ENCODE results near the gene CD68. TPM values are rescaled to one million over a fixed set of nuclear protein-coding genes. Genes with fewer than 3 reads are reported as not detected.

The CD68 gene
- total RNA-seq, 2 donors from 2014 or later: 16.2 to 54.2 TPM

GRCh38 chr17:7561028-7561575 is 18.3 kb upstream of the CD68 start:
- peak; percentile 55 to 83 for TF ChIP-seq CTCF (IDR thresholded peaks at IDR 0.05)
- peaks cover 31% of the 10 kb centered on the region for H3K36me3 ChIP-seq
- no peaks in the 10 kb centered on the region for H3K27me3 ChIP-seq
- DNase-seq (ENCODE audit: low spot score): peak; percentile 94
- peak overlapping the region; percentile 86 to 95 for H3K27ac ChIP-seq
- H3K4me1 ChIP-seq: peaks cover 0 to 67% of the 10 kb centered on the region in 2 donors
- H3K4me3 ChIP-seq: peak overlapping the region; percentile 76 to 82
- H3K9me3 ChIP-seq: no peaks in the 10 kb centered on the region

DNA sequence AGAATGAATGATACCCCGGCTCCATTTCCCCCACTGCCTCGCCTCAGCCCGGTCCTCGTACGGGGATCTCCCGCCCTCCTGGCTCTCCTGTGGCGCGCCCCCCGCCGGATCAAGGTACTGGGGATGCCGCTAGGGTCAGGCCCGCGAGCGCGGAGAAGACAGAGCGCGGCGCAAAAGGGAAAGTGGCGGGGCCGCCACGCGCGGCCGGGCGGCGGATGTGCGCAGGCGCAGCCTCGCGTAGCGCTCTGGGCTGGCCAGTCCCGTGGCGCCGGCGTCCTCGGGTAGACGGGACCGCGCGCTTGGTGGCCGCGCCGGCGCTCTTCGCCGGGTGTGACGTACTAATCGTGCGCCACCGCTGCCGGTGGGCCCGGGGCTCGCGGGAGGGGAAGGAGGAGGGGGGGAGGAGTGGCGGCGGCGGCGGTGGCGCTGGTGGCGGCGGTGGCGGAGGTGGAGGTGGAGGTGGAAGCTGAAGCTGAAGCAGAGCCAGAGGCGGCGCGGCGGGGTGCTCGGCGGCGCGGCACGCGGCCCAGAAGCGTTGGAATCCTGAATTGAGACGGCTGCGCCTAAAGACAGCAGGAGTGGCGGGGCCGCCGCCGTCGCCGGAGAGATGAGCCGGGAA is 17.7 kb upstream of the CD68 start, which contains the start of gene SENP3:
Gene SENP3, plus strand, starts transcription at position 331 of the 619 bp plus-strand sequence. CDS start 1,158 bp downstream, outside the sequence.
- H3K36me3 ChIP-seq: peaks cover 34% of the 10 kb centered on the region
- H3K27me3 ChIP-seq: no peaks in the 10 kb centered on the region
- H3K27ac ChIP-seq: peak within 1 kb of the TSS; percentile 86 to 95
- TF ChIP-seq CTCF (IDR thresholded peaks at IDR 0.05): no peak
- no peaks in the 10 kb centered on the region for H3K9me3 ChIP-seq
- H3K4me1 ChIP-seq: peaks cover 0 to 67% of the 10 kb centered on the region in 2 donors
- DNase-seq (ENCODE audit: low spot score): peak; percentile 86
- peak within 1 kb of the TSS; percentile 76 to 82 for H3K4me3 ChIP-seq

DNA sequence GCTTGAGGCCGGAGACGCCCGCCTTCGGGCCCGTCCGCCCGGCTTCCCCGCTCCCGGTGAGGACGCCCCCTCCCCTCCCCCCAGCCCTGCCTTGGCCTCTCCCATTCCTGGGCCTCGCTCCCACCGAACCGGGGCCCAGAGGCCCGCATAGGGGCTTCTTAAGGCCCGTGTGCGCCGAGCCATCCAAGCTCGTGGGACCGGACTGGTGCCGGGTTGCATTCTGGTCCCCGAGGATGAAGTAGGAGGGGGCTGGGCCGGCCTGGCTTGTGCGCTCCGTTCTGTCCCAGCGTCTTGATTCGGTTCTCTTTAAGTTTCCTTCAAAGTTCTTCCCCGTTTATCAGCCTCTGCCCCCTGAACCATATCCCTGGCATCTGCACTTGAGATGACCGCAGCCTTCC is 17.2 kb upstream of the CD68 start:
- peaks cover 0 to 64% of the 10 kb centered on the region in 2 donors for H3K4me1 ChIP-seq
- no peak for DNase-seq (ENCODE audit: low spot score)

GRCh38 chr17:7563115-7563869 is 16.1 kb upstream of the CD68 start:
- H3K9me3 ChIP-seq: no peaks in the 10 kb centered on the region
- peaks cover 45% of the 10 kb centered on the region for H3K36me3 ChIP-seq
- no peak overlapping the region for H3K4me3 ChIP-seq
- peaks cover 0 to 53% of the 10 kb centered on the region in 2 donors for H3K4me1 ChIP-seq
- DNase-seq (ENCODE audit: low spot score): no peak
- no peak for TF ChIP-seq CTCF (IDR thresholded peaks at IDR 0.05)
- H3K27ac ChIP-seq: no peak overlapping the region
- no peaks in the 10 kb centered on the region for H3K27me3 ChIP-seq

More for the DNA sequence above, 17.2 kb upstream of the CD68 start:
- no peak for TF ChIP-seq CTCF (IDR thresholded peaks at IDR 0.05)
- Histone ChIP-seq H3K4me3 (peak overlapping the region; percentile 76 to 82), H3K27me3 (no peaks in the 10 kb centered on the region), H3K9me3 (no peaks in the 10 kb centered on the region), H3K27ac (peak overlapping the region; percentile 86 to 95), H3K36me3 (peaks cover 39% of the 10 kb centered on the region)

GRCh38 chr17:7569571-7569970 is 9.9 kb upstream of the CD68 start:
- no peak overlapping the region for H3K4me3 ChIP-seq
- no peaks in the 10 kb centered on the region for H3K27me3 ChIP-seq
- DNase-seq (ENCODE audit: low spot score): no peak
- no peak for TF ChIP-seq CTCF (IDR thresholded peaks at IDR 0.05)
- peaks cover 59% of the 10 kb centered on the region for H3K36me3 ChIP-seq
- H3K9me3 ChIP-seq: no peaks in the 10 kb centered on the region
- H3K4me1 ChIP-seq: peaks cover 0 to 13% of the 10 kb centered on the region in 2 donors
- H3K27ac ChIP-seq: no peak overlapping the region
